Right lobe of liver (tissue), 6 donors: ENCODE data around the gene CES5A. TPM values are rescaled to one million over a fixed set of nuclear protein-coding genes. Genes with fewer than 3 reads are reported as not detected.
A peak's percentile ranks its signal among the peaks of the same experiment; 100 is the strongest.
"Not testable (repeated sequence)": the region's sequence is repeated elsewhere in the genome, so short reads cannot be mapped to it uniquely, and the experiment has no call there.

Source experiments
- ATAC-seq, 4 donors: fragments of 200-7000 bp; cut with Tn5 transposase; one replicate each; pipeline ENCODE4 v1.9.1; 2020; ENCODE audit warnings: mild to moderate bottlenecking in 4 of 4, moderate library complexity in 4 of 4
- DNase-seq, 3 donors: peaks; one replicate each; pipeline ENCODE4 v3.0.0-alpha.2; 2020
- H3K27ac ChIP-seq, 3 donors: fragments of 200-600 bp; one replicate each; pipeline ENCODE4 v1.8.0; 2022
- H3K27me3 ChIP-seq, 2 donors: fragments of 200-600 bp; one replicate each; pipeline ENCODE4 v1.8.0; 2022
- H3K36me3 ChIP-seq, 4 donors: fragments of 200-600 bp; sonication (generic) in 1 of 4; one replicate each; pipeline versions ENCODE4 v1.5.1 to v1.8.0; 2017 to 2022; ENCODE audit warnings: control low read depth in 1 of 4
- H3K4me1 ChIP-seq, 4 donors: fragments of 200-600 bp; sonication (generic) in 1 of 4; one replicate each; pipeline versions ENCODE4 v1.5.1 to v1.8.0; 2017 to 2022; ENCODE audit warnings: control low read depth in 1 of 4
- H3K4me3 ChIP-seq, 3 donors: fragments of 200-600 bp; one replicate each; pipeline ENCODE4 v1.8.0; 2022
- H3K9me3 ChIP-seq, 4 donors: fragments of 200-600 bp; sonication (generic) in 1 of 4; one replicate each; pipeline versions ENCODE4 v1.5.1 to v1.8.0; 2017 to 2022; ENCODE audit warnings: control low read depth in 1 of 4
- POLR2A ChIP-seq: fragments of 450-650 bp; IDR thresholded peaks from one replicate; pipeline ENCODE4 v1.6.1; 2017; ENCODE audit warnings: antibody characterized with exemption, mild to moderate bottlenecking
- WGBS: methylation state at CpG from one replicate; pipeline ENCODE4 v1.1.6; 2018; ENCODE audit warnings: low coverage, low lambda C conversion rate; ENCODE audit not compliant: insufficient coverage; ENCODE audit errors: missing lambda C conversion rate; 5-methylcytosine and 5-hydroxymethylcytosine counted together
- intact Hi-C, 2 donors: fragments of 100-400 bp; cut with DNase I; formaldehyde crosslinking; loops; one replicate each; pipeline versions ENCODE4 v1.11.2 to v1.14.1; 2022
- total RNA-seq, 6 experiments: library from RNA; depleted of rRNA in 2 of 6; stranded (reverse); fragments of >200 nt in 2 of 6; fragmentation: NEBNext Ultra II Directional in 3 of 6; extraction: Animal tissue kit (Norgen Biotek cat#: 25700) in 3 of 6; gene quantifications; one replicate each; pipeline versions ENCODE4 v1.1.0 to v1.2.4, GENCODE V29; 2016 to 2023
- TF ChIP-seq, protein P1 (sequence below), 4 donors: fragments of 200-600 bp in 3 of 4; fragments of 450-650 bp in 1 of 4; IDR thresholded peaks; one replicate each; pipeline versions ENCODE4 v1.5.1 to v1.8.0; 2016 to 2022; ENCODE audit warnings: antibody characterized with exemption in 4 of 4, mild to moderate bottlenecking in 2 of 4
- donor health status: DM: no; HTN: yes; CAD: no.
- donor health status: DM: no; HTN: no; CAD: no.
- donor health status: DM: no; HTN: no; CAD: no.
- donor health status: DM: no; HTN: yes; CAD: no.
- donor health status: DM: no; HTN: yes; CAD: no.

Gene CES5A
- total RNA-seq, 6 experiments from 2014 or later: 1.2 to 5.2 (median 2.8) TPM

DNA sequence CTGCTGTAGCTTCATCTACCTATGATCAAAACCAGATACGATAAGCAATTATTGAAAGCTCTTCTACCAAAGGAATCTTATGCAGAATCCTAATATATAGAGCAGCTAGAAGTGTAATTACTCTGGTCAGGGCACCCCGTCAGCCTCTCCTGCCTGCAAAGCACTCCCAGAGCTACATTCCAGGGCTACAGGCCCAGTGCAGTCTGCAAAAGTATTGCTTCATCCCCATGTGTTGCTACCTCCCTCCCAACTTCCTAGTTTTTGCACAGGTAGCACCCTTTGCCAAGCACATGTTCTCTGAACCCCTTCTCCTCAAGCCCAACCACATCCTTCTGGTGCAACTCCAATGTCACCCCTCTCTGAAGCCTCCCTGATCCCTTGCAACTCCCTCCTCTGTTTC, 7.0 kb downstream of the CES5A start:
- H3K4me1 ChIP-seq: peaks cover 0 to 21% (median 3%) of the 10 kb centered on the region in 4 donors
- H3K9me3 ChIP-seq: no peaks in the 10 kb centered on the region
- TF ChIP-seq, protein P1, sequence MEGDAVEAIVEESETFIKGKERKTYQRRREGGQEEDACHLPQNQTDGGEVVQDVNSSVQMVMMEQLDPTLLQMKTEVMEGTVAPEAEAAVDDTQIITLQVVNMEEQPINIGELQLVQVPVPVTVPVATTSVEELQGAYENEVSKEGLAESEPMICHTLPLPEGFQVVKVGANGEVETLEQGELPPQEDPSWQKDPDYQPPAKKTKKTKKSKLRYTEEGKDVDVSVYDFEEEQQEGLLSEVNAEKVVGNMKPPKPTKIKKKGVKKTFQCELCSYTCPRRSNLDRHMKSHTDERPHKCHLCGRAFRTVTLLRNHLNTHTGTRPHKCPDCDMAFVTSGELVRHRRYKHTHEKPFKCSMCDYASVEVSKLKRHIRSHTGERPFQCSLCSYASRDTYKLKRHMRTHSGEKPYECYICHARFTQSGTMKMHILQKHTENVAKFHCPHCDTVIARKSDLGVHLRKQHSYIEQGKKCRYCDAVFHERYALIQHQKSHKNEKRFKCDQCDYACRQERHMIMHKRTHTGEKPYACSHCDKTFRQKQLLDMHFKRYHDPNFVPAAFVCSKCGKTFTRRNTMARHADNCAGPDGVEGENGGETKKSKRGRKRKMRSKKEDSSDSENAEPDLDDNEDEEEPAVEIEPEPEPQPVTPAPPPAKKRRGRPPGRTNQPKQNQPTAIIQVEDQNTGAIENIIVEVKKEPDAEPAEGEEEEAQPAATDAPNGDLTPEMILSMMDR (IDR thresholded peaks at IDR 0.05): no peak
- TF ChIP-seq POLR2A: no peak
- DNase-seq: peak in 1 of 3 donors; percentile 59
- WGBS: 40% methylated on average over 1 of the region's 2 CpGs
- no peak overlapping the region for H3K4me3 ChIP-seq
- peak in 3 of 4 donors; percentile 44 to 80 (median 60) for ATAC-seq
- no peaks in the 10 kb centered on the region for H3K36me3 ChIP-seq
- H3K27ac ChIP-seq: no peak overlapping the region
- intact Hi-C loops: no loop called here
- H3K27me3 ChIP-seq: no peaks in the 10 kb centered on the region

DNA sequence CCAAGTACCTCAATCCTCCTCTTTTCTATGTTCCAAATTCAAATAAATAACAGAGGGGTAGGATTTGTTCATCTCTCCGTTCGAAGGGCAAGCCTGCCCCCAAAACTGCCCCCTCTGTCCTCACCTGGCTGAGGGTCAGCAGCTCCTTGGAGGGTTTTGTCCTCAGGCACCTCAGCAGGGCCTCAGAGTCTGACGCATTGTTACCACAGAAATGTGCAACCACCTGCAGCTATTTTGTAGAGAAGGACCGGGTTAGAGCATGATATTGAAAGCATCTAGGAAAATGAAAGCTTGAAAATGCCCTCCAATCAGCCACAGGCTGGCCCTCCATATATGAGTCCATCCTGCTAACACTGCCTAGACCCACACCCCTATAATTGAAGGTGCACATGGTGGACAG, 13.9 kb downstream of the CES5A start:
- no peaks in the 10 kb centered on the region for H3K36me3 ChIP-seq
- TF ChIP-seq, protein P1 (IDR thresholded peaks at IDR 0.05): no peak
- no peak for TF ChIP-seq POLR2A
- no peak for ATAC-seq
- H3K4me3 ChIP-seq: no peak overlapping the region
- WGBS: 67% methylated on average over 1 of the region's 4 CpGs
- no peaks in the 10 kb centered on the region for H3K9me3 ChIP-seq
- no peaks in the 10 kb centered on the region for H3K27me3 ChIP-seq
- no peak overlapping the region for H3K27ac ChIP-seq
- DNase-seq: no peak
- intact Hi-C loops: no loop called here
- H3K4me1 ChIP-seq: peaks cover 0 to 8% (median 0%) of the 10 kb centered on the region in 4 donors

DNA sequence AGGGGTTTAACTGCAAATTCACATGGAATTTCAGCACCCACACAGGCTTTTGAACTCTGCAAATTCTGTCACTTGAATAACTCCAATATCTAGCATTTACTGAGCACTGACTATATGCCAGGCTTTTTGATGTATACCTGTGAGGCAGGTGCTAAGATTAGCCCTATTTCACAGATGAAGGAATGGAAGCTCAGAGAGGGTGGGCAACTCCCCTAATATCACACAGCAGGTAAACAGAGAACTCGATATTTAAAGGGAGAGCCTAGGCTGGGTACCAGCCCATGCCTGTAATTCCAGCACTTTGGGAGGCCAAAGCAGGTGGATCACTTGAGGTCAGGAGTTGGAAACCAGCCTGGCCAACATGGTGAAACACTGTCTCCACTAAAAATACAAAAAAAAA, 17.5 kb downstream of the CES5A start:
- DNase-seq, H3K4me3 ChIP-seq, ATAC-seq, H3K27me3 ChIP-seq, intact Hi-C loops, H3K4me1 ChIP-seq, H3K27ac ChIP-seq, H3K36me3 ChIP-seq, H3K9me3 ChIP-seq: not testable (repeated sequence)
- 40% methylated on average over 1 of the region's 1 CpG for WGBS

DNA sequence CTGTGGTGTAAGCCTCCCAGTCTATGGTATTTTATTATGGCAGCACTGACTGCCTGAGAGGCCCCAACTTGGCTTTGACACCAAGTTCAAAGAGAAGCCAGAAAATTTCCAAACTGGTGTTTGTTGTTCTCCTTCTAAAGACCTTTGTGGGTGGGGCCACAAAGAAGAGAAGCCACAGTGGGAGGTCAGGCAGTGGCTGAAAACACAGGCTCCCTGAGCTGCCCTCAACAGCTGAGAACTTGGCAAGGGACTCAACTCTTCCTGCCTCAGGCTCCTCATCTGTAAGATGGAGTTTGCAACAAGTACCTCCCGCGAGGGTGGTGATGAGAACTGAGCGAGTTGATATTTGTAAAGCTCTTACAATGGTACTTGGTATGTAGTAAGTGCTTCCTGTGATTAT, 18.2 kb downstream of the CES5A start:
- H3K27me3 ChIP-seq: no peaks in the 10 kb centered on the region
- H3K9me3 ChIP-seq: no peaks in the 10 kb centered on the region
- TF ChIP-seq, protein P1 (IDR thresholded peaks at IDR 0.05): no peak
- TF ChIP-seq POLR2A: no peak
- peaks cover 0 to 8% (median 0%) of the 10 kb centered on the region in 4 donors for H3K4me1 ChIP-seq
- WGBS: 100% methylated on average over 3 of the region's 3 CpGs
- no peak overlapping the region for H3K27ac ChIP-seq
- DNase-seq (no peak), ATAC-seq (peak in 3 of 4 donors; percentile 38 to 65 (median 58))
- H3K36me3 ChIP-seq: no peaks in the 10 kb centered on the region
- intact Hi-C loops: no loop called here
- H3K4me3 ChIP-seq: no peak overlapping the region

DNA sequence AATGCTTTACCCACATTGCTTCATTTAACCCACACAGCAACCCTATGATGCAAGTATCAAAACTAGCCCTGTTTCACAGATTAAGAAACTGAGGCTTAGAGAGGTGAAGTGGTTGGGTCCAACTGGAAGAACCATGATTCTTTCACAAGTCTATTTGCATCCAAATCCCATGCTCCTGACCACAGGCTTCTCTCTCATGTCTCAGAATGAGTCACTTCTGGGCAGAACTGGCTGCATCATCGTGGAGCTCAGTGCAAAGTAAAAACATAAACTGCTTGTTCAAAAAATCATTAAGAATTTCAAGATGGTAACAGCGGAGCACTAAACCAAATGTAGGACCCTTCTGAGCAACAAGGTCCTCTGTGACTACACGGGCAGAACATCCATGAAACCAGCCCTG, 22.1 kb downstream of the CES5A start:
- TF ChIP-seq POLR2A: no peak
- TF ChIP-seq, protein P1 (IDR thresholded peaks at IDR 0.05): no peak
- H3K27ac ChIP-seq: no peak overlapping the region

More for the DNA sequence above, 22.1 kb downstream of the CES5A start:
- Histone ChIP-seq H3K27me3 (no peaks in the 10 kb centered on the region), H3K4me1 (peaks cover 0 to 8% (median 0%) of the 10 kb centered on the region in 4 donors), H3K4me3 (no peak overlapping the region), H3K36me3 (no peaks in the 10 kb centered on the region), H3K9me3 (no peaks in the 10 kb centered on the region)
- ATAC-seq: no peak
- 75% methylated on average over 3 of the region's 3 CpGs for whole genome bisulfite sequencing
- intact Hi-C loops: no loop called here
- no peak for DNase-seq
